ENCODE measurements around the gene HSD17B1. TPM values are rescaled to one million over a fixed set of nuclear protein-coding genes. Genes with fewer than 3 reads are reported as not detected.
A peak's percentile ranks its signal among the peaks of the same experiment; 100 is the strongest.

HSD17B1 gene
- total and polyA plus RNA-seq, 2 of the 13 experiments (the other 11 are each of a cell fraction or from before 2014, with no cell fraction given), result 0.54 to 0.93 TPM

DNA sequence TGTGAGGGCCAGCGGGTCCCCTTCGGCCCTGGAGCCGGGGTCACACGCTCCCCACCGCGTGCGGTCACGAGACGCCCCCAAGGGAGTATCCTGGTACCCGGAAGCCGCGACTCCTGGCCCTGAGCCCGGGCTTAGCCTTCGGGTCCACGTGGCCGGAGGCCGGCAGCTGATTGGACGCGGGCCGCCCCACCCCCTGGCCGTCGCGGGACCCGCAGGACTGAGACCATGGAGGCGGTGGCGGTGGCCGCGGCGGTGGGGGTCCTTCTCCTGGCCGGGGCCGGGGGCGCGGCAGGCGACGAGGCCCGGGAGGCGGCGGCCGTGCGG is 16.7 kb upstream of the HSD17B1 start, which contains the start of gene NAGLU (continued):
- TF ChIP-seq, protein P1, sequence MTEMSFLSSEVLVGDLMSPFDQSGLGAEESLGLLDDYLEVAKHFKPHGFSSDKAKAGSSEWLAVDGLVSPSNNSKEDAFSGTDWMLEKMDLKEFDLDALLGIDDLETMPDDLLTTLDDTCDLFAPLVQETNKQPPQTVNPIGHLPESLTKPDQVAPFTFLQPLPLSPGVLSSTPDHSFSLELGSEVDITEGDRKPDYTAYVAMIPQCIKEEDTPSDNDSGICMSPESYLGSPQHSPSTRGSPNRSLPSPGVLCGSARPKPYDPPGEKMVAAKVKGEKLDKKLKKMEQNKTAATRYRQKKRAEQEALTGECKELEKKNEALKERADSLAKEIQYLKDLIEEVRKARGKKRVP (CRISPR knock-in tag; IDR thresholded peaks at IDR 0.05), result 0 out of 4 replicates have a peak, but pooled peaks of 1 of the 2 experiments have one; percentile 9
- peak; percentile 57; the same call in 1 of the 2 replicates for TF ChIP-seq PITX1 (CRISPR knock-in tag; IDR thresholded peaks at IDR 0.05)
- TF ChIP-seq IKZF1 (IDR thresholded peaks at IDR 0.05), result no peak
- TF ChIP-seq ZNF18 (CRISPR knock-in tag; IDR thresholded peaks at IDR 0.05; ENCODE audit: insufficient replicate concordance), result peak; percentile 8
- no peak; the same call in 1 of the 2 replicates for TF ChIP-seq ZNF256 (CRISPR knock-in tag; conservative IDR thresholded peaks at IDR 0.05)
- no peak for TF ChIP-seq POLR2AphosphoS2 (IDR thresholded peaks at IDR 0.05; ENCODE audit: low read depth, low read length)
- TF ChIP-seq ZNF432 (CRISPR knock-in tag; IDR thresholded peaks at IDR 0.05; ENCODE audit: borderline replicate concordance), result no peak
- TF ChIP-seq ZNF138 (CRISPR knock-in tag; IDR thresholded peaks at IDR 0.05; ENCODE audit: low read depth), result no peak
- TF ChIP-seq LRRFIP1 (CRISPR knock-in tag; conservative IDR thresholded peaks at IDR 0.05), result no peak
- TF ChIP-seq, protein P2, sequence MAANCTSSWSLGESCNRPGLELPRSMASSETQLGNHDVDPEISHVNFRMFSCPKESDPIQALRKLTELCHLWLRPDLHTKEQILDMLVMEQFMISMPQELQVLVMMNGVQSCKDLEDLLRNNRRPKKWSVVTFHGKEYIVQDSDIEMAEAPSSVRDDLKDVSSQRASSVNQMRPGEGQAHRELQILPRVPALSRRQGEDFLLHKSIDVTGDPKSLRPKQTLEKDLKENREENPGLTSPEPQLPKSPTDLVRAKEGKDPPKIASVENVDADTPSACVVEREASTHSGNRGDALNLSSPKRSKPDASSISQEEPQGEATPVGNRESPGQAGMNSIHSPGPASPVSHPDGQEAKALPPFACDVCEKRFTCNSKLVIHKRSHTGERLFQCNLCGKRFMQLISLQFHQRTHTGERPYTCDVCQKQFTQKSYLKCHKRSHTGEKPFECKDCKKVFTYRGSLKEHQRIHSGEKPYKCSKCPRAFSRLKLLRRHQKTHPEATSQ (CRISPR knock-in tag; IDR thresholded peaks at IDR 0.05; ENCODE audit: borderline replicate concordance), result no peak
- no peak for TF ChIP-seq HNRNPL (IDR thresholded peaks at IDR 0.05; ENCODE audit: low read depth, low read length)
- TF ChIP-seq KAT7 (CRISPR knock-in tag; IDR thresholded peaks at IDR 0.05; ENCODE audit: borderline replicate concordance), result no peak
- no peak for TF ChIP-seq RARG (CRISPR knock-in tag; IDR thresholded peaks at IDR 0.05; ENCODE audit: low read depth)
- peak; percentile 84 for TF ChIP-seq RFXAP (CRISPR knock-in tag; IDR thresholded peaks at IDR 0.05; ENCODE audit: borderline replicate concordance)
- TF ChIP-seq ZFP82 (CRISPR knock-in tag; IDR thresholded peaks at IDR 0.05; ENCODE audit: borderline replicate concordance), result peak; percentile 94; the same call in 1 of the 2 replicates
- TF ChIP-seq ZBTB33 (CRISPR knock-in tag; IDR thresholded peaks at IDR 0.05), result 0 out of 2 replicates have a peak, but pooled peaks have one; percentile 46
- TF ChIP-seq CBFB (CRISPR knock-in tag; IDR thresholded peaks at IDR 0.05), result peak; percentile 46; the same call in 1 of the 2 replicates
- TF ChIP-seq ELF4 (CRISPR knock-in tag; IDR thresholded peaks at IDR 0.05; ENCODE audit: borderline replicate concordance), result peak; percentile 97
- peak; percentile 21; the same call in 1 of the 2 replicates for TF ChIP-seq ZNF343 (CRISPR knock-in tag; IDR thresholded peaks at IDR 0.05)
- TF ChIP-seq ZNF766 (CRISPR knock-in tag; IDR thresholded peaks at IDR 0.05; ENCODE audit: borderline replicate concordance), result peak; percentile 56; the same call in 1 of the 2 replicates
- no peak for TF ChIP-seq ZNF878 (CRISPR knock-in tag; IDR thresholded peaks at IDR 0.05)
